22Rv1 (cell line): Measurements from ENCODE around the gene PKD2L2.

Experiments
- ZFX ChIP-seq: fragments of 450-650 bp; IDR thresholded peaks from 2 replicates; pipeline ENCODE4 v1.6.1; 2017; ENCODE audit warnings: antibody characterized with exemption, borderline replicate concordance
- TF ChIP-seq, protein P1 (sequence below): fragments of 450-650 bp; IDR thresholded peaks from 2 replicates; pipeline ENCODE4 v1.5.1; 2017; ENCODE audit warnings: mild to moderate bottlenecking

DNA sequence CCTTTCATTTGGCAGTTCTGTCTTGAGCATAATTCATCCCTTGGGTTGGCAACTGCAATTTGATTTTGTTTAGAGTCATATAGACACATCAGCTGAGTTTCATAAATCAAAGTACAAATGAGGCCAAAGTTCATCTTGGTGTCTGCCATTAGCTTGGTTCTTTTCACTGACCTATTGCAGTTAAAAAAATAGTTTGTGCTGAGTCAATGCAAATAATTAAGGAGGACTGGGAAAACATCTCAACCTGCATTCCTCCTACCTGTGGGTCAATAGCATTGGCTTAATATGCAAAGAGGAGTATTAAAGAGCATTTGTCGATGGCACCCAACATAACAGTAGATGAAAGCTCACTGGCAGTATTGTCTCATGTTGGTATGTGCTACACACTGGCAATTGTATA lies 1.6 kb downstream of the PKD2L2 start:
- TF ChIP-seq, protein P1, sequence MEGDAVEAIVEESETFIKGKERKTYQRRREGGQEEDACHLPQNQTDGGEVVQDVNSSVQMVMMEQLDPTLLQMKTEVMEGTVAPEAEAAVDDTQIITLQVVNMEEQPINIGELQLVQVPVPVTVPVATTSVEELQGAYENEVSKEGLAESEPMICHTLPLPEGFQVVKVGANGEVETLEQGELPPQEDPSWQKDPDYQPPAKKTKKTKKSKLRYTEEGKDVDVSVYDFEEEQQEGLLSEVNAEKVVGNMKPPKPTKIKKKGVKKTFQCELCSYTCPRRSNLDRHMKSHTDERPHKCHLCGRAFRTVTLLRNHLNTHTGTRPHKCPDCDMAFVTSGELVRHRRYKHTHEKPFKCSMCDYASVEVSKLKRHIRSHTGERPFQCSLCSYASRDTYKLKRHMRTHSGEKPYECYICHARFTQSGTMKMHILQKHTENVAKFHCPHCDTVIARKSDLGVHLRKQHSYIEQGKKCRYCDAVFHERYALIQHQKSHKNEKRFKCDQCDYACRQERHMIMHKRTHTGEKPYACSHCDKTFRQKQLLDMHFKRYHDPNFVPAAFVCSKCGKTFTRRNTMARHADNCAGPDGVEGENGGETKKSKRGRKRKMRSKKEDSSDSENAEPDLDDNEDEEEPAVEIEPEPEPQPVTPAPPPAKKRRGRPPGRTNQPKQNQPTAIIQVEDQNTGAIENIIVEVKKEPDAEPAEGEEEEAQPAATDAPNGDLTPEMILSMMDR = no peak
- no peak for TF ChIP-seq ZFX
